ENCODE data around the gene USP53.
"Not testable (repeated sequence)": the region's sequence is repeated elsewhere in the genome, so short reads cannot be mapped to it uniquely, and the experiment has no call there.

Gene USP53

DNA sequence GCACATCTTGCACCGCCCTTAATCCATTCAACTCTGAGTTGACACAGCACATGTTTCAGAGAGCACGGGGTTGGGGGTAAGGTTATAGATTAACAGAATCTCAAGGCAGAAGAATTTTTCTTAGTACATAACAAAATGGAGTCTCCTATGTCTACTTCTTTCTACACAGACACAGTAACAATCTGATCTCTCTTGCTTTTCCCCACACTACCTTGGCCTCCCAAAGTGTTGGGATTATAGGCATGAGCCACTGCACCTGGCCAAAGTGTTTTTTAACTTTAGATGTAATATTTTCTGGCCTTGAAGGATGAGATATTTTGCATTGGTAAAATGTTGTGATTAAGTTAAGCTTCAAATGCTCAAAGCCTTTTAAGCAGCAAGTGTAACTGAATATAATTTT lies 130.8 kb downstream of the USP53 start:
- ATAC-seq (ENCODE audit: insufficient read depth, low read depth); H3K9me3 ChIP-seq (ENCODE audit: insufficient read depth, low read length, severe bottlenecking); H3K4me3 ChIP-seq (ENCODE audit: low read depth in 1 of 2, low read length in 2 of 2); H4K20me1 ChIP-seq (ENCODE audit: insufficient read depth, low read length); H3K4me2 ChIP-seq (ENCODE audit: insufficient read depth, low read length); H3K27ac ChIP-seq (ENCODE audit: low read length); H3K4me1 ChIP-seq (ENCODE audit: insufficient read depth, low read length); H3K79me2 ChIP-seq (ENCODE audit: insufficient read depth, low read length); H3K9ac ChIP-seq (ENCODE audit: low read depth, low read length); H3K36me3 ChIP-seq (ENCODE audit: insufficient read depth, low read length); H3K27me3 ChIP-seq (ENCODE audit: insufficient read depth, low read length, poor library complexity); H2AFZ ChIP-seq (ENCODE audit: low read depth, low read length); DNase-seq: not testable (repeated sequence)

Data from DND-41 (cell line).